Midbrain (tissue), 1 donor: ENCODE measurements around the gene CEP162.
"Not testable (repeated sequence)": the region's sequence is repeated elsewhere in the genome, so short reads cannot be mapped to it uniquely, and the experiment has no call there.

Source experiments
- DNase-seq: peaks from one replicate; lab custom pipeline; 2025; lab: John Stamatoyannopoulos, UW

The CEP162 gene

GRCh38 chr6:84141521-84141920, 85.9 kb downstream of the CEP162 start:
- no peak for DNase-seq

DNA sequence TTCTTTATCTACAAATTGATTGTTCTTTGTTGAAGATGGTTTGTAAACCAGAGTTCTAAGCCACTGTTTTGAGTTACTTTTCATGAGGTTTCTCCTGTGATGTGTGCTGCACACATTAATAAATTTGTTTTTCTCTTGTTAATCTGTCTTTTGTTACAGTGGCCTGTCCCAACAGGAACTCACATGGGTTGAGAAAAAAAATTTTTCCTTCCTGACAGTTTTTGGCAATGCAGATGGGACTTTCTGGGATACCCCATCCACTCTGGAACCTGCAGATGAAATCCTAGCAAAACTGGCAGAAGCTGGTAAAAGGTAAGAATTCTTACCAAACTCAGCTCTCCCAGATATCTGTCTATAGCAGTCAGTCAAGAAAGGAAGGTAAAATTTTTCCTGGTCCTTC, 88.1 kb downstream of the CEP162 start:
- DNase-seq = no peak

DNA sequence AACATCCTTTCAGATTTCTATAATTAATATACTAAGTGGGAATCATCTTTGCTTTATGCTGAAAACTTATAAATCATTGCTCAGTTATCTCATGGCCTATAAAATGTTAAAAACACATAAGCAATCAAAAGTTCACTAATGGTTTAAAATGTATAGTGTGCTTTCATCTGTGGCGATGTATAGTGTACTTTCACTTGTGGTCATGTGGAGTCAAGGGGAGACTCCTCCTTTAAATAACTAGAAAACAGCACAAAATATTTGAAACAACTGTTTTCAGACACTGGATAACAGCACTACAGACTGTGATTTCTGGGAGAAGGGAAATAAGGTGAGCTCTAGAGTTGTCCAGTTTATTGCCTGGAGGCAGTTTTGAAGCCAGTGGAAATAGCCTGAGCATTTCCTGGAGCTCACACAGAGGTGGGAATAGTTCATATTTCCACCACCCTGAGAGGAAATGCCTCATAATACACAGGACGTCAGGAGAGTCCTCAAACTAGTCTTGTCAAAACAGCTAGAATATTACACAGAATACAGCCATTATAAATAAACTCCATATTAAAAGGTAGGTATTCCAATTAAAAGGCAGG, 89.4 kb downstream of the CEP162 start:
- DNase-seq = no peak

GRCh38 chr6:84137051-84137375, 90.4 kb downstream of the CEP162 start:
- DNase-seq = no peak

DNA sequence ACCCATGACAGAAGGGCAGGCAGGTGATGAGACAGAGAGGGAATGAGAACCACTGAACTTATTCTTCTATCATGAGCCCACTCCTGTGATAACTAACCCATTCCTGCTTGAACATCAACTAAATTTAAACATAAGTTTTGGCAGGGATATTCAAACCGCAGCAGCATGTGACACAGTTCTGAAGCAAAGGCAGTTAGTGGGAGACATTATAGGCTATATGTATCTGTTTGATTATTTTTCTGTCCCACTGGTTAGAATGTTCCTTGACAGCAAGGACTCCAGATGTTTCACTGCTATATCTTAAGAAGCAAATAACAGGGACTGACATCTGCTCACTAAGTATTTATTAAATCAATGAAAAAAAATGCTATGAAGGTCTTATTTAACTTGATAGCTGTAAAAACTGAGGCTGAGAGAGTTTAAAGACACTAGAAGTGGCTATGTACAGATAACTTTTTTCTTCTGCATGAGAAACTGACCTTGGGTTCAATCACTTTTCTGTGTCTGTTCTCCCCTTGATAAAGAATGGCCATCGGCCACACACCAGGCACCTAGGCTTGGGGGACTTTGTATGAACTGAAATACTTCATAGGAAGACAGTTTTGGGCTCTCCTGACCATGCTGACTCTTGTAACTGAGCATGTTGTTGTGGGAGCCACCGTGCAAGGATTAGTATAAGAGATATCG, 90.9 kb downstream of the CEP162 start:
- no peak for DNase-seq

- DNase-seq = no peak
Observed at GRCh38 chr6:84135291-84135690, 92.2 kb downstream of the CEP162 start.

DNA sequence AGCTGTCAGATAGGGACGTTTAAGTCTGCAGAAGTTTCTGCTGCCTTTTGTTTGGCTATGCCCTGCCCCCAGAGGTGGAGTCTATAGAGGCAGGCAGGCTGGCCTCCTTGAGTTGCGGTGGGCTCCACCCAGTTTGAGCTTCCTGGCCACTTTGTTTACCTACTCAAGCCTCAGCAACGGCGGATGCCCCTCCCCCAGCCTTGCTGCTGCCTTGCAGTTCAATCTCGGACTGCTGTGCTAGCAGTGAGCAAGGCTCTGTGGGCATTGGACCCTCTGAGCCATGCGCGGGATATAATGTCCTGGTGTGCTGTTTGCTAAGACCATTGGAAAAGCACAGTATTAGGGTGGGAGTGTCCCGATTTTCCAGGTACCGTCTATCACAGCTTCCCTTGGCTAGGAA, 94.1 kb downstream of the CEP162 start:
- DNase-seq = not testable (repeated sequence)

GRCh38 chr6:84129588-84129987, 97.9 kb downstream of the CEP162 start:
- DNase-seq = not testable (repeated sequence)

- DNase-seq = no peak
Observed at GRCh38 chr6:84123186-84123585, 104.3 kb downstream of the CEP162 start.

GRCh38 chr6:84119277-84119676, 108.2 kb downstream of the CEP162 start:
- DNase-seq = no peak

DNA sequence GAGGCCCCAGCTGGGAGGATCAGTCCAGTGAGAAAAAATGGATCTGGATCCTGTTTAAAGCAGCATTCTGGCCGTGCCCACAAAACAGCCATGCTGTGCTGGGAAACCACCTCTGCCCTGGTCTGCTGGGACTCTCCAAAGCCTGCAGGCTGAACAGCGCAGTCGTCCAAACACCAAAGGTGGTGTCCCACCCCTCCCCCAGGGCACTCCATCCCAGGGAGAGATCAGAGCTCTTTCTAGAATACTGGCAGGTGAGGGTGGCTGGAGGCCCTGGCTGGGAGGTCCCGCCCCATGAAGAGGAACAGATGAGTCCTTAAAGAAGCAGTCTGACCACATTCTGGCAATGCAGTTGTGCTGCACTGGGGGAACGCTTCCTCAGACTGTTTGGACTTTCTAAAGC, 109.3 kb downstream of the CEP162 start:
- DNase-seq = no peak

DNA sequence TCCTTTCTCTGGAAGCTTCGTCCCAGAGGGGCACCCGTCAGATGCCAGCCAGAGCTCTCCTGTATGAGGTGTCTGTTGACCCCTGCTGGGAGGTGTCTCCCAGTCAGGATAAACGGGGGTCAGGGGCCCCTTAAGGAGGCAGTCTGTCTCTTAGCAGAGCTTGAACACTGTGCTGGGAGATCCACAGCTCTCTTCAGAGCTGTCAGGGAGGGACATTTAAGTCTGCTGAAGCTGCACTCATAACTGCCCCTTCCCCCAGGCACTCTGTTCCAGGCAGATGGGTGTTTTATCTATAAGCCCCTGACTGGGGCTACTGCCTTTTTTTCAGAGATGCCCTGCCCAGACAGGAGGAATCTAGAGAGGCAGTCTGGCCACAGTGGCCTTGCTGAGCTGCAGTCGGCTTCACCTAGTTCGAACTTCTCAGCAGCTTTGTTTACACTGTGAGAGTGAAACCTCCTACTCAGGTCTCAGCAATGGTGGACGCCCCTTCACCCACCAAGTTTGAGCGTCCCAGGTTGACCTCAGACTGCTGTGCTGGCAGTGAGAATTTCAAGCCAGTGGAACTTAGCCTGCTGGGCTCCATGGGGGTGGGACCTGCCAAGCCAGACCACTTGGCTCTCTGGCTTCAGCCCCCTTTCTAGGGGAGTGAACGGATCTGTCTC, 112.4 kb downstream of the CEP162 start:
- DNase-seq = not testable (repeated sequence)

DNA sequence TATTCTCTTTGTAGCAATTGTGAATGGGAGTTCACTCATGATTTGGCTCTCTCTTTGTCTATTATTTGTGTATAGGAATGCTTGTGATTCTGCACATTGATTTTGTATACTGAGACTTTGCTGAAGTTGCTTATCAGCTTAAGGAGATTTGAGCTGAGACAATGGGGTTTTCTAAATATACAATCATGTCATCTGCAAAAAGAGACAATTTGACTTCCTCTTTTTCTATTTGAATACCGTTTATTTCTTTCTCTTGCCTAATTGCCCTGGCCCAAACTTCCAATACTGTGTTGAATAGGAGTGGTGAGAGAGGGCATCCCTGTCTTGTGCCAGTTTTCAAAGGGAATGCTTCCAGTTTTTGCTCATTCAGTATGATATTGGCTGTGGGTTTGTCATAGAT, 116.1 kb downstream of the CEP162 start:
- not testable (repeated sequence) for DNase-seq

DNA sequence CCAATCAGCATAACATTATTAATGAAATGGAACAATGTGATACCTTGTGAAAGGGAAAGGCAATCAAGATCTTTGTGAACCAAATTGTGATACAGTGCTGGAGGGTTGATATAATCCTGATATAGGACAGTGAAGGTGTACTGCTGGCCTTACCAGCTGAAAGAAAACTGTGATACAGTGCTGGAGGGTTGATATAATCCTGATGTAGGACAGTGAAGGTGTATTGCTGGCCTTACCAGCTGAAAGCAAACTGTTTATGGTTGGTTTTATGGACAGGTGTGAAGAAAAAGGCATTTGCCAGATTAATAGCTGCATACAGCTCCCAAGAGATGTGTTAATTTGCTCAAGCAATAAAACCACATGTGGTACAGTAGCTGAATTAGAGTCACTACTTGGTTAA, 119.9 kb downstream of the CEP162 start:
- no peak for DNase-seq

DNA sequence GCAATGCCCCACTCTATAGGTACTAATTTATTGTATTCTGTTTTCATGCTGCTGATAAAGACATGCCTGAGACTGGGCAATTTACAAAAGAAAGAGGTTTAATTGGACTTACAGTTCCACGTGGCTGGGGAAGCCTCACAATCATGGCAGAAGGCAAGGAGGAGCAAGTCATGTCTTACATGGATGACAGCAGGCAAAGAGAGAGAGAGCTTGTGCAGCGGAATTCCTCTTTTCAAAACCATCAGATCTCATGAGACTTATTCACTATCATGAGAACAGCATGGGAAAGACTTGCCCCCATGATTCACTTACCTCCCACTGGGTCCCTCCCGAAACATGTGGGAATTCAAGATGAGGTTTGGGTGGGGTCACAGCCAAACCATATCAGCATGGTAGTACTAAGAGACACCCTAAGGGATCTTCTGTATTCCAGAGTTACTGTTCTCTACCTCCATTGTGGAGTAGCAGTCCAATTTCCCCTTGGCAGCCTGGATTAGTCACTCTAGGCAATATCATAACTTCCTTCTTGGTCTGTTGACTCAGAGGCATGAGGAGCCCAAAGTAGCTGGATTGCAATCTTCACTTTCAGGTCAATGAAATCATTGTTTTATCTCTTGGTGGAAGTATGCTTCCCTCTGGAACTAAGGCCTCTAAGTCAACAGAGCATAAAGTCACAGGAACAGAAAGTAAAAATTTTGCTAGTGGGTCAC, 122.1 kb downstream of the CEP162 start:
- DNase-seq = not testable (repeated sequence)

GRCh38 chr6:84103029-84103428, 124.4 kb downstream of the CEP162 start:
- no peak for DNase-seq

- DNase-seq = no peak
Observed at GRCh38 chr6:84095156-84095555, 132.3 kb downstream of the CEP162 start.

DNA sequence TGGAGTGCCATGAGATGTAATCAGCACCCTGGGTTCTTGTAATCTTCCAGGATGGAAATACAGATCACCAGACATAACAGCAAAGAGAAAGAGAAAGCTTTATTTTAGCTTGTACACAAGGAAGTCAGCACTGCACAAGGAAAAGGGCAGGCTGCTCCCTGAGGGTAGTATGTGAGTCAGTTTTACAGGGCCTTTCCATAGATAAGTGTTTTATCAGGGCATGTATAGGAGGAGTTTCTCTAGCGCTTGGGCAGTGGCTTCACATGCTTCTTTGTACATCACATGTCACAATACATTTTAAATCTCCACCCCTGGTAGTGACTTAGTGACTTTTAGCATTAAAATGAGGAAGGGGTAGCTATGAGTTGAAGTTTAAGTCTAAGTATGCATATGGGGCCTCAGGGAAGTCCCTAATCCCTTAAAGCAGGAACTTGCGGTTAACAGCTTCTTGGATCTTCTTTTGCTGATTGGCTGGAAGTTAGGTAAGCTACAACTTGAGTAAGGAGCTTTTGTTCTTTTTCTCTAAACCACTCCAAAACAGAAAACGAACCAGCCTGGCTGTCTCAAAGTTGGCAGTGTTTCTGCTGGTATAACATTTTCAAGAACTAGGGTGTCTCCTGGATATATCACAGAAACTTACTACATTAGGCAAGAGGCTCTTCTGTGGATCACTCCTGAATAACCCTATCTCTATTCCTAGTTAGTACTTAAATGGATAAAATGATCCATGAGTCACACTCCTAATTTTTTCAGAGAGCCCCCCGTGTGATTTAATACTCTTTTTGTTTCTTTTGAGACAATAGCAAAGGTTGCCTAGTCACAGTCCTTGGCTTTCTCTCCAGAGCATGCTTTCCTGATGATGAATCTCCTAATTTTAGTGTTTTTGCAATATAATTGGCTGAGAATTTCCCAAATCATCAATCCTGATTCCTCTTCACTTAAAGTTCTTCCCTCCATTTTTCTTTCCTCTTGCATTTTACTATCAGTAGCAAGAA, 133.7 kb downstream of the CEP162 start:
- no peak for DNase-seq

GRCh38 chr6:84089552-84089951, 137.9 kb downstream of the CEP162 start:
- no peak for DNase-seq

- no peak for DNase-seq
Observed at GRCh38 chr6:84089081-84089480, 138.4 kb downstream of the CEP162 start.

DNA sequence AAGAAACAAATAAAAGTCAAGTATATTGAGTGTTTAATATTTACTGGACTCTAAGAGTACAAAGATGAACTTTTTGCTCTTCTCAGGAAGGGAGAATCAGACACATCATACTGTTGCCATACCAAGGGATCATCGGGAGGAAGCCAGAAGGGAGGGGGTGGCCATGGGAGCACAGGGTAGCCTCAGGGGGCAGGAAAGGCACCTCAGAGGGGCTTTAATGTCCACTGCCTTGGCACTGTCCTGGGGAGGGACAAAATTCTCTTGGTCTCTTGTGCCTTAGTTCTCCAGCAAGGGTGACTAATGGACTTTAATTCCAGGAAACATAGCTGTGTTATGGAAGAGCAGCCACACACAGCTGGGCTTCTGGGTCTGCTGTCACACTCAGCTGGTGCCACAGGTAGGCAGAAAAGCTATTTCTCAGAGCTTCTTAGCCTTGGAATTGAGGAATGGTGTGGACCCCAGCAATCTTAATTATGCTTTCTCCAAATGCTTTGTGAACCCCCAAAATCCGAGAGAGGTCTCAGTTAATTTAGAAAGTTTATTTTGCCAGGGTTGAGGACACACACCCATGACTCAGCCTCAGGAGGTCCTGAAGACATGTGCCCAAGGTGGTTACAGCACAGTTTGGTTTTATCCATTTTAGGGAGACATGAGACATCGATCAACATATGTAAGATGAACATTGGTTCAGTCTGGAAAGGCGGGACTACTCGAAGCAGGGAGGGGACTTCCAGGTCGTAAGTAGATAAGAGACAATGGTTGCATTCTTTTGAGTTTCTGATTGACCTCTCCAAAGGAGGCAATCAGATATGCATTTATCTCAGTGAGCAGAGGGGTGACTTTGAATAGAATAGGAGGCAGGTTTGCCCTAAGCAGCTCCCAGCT, 140.7 kb downstream of the CEP162 start:
- DNase-seq = no peak
